ENCODE data around the gene BMPR2.
A peak's percentile ranks its signal among the peaks of the same experiment; 100 is the strongest.
"Not testable (repeated sequence)": the region's sequence is repeated elsewhere in the genome, so short reads cannot be mapped to it uniquely, and the experiment has no call there.

The BMPR2 gene

GRCh38 chr2:202442882-202443281 is 66.8 kb downstream of the BMPR2 start:
- intact Hi-C loops (cut with DNase I): no loop called here
- no peak for DNase-seq

DNA sequence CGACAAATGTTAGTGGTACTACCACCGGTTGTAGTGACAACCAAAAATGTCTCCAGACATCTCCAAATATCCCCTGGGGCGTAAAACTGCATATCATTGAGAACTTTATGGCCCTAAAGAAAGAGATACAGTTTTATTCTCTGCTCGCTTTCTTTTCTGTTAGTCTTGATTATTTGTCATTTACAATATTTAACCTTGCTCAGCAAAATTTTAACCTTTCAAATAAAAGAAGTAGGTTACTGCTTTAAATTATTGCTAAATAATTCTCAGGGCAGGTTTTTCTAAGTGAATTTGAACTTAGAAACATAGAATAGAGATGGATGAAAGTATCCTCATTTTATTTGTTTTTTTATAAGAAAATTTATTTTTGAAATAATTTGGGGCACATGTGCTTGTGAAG is 67.9 kb downstream of the BMPR2 start:
- intact Hi-C loops (cut with DNase I): no loop called here
- DNase-seq: no peak

- intact Hi-C loops (cut with DNase I): no loop called here
- DNase-seq: no peak
Measured at GRCh38 chr2:202449344-202449743, 73.2 kb downstream of the BMPR2 start.

GRCh38 chr2:202450785-202451184 is 74.7 kb downstream of the BMPR2 start:
- no peak for DNase-seq
- intact Hi-C loops (cut with DNase I): no loop called here

GRCh38 chr2:202452744-202453143 is 76.6 kb downstream of the BMPR2 start:
- no peak for DNase-seq
- intact Hi-C loops (cut with DNase I): no loop called here

GRCh38 chr2:202454536-202454935 is 78.4 kb downstream of the BMPR2 start:
- DNase-seq: no peak
- intact Hi-C loops (cut with DNase I): no loop called here

DNA sequence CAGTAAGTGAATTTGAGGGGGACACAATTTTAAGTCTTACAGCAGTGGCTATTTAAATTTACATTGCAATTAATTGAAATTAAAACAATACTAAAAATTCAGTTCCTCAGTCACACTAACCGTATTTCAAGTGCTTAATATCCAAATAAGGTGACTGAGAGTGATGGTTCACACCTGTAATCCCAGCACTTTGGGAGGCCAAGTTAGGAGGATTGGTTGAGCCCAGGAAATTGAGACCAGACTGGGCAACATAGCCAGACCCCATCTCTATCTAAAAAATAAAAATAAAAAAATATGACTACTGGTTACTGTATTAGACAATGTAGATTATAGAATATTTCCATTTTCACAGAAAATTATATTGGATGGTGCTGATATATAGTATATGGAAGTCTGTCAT is 79.0 kb downstream of the BMPR2 start:
- intact Hi-C loops (cut with DNase I): no loop called here

DNA sequence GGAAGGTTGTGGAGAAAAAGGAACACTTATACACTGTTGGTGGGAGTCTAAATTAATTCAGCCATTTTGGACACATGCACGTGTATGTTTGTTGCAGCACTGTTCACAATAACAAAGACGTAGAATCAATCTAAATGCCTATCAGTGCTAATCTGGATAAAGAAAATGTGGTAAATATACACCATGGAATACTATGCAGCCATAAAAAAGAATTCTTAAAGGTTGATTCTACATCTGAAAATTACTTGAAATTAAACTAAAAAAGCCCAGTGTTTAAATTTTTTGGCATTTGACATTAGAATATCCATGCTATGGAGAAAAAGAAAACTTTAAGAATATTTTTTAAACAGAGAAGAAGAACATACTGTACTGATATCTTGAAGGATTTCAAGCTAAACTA is 84.0 kb downstream of the BMPR2 start:
- intact Hi-C loops (cut with DNase I): no loop called here

More for the DNA sequence above, 79.0 kb downstream of the BMPR2 start:
- no peak for DNase-seq

DNA sequence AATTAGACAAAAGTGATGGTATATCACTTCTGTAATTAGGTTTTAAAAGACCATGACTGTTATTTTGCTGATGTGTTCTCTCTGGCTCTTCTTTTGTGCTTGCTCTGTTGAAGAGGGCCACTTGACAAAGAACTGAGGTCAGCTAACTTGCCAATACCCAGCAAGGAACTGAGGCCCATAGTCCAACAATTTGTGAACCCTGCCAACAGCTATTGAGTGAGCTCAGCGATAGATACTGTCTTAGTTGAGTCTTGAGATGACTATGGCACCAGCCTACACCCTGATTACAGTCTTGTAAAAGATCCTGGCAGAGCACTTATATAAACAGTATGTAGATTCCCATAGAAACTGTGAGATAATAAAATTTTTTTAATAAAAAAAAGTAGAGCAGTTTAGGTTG is 103.0 kb downstream of the BMPR2 start:
- DNase-seq: no peak
- intact Hi-C loops (cut with DNase I): no loop called here

More for the DNA sequence above, 84.0 kb downstream of the BMPR2 start:
- no peak for DNase-seq

DNA sequence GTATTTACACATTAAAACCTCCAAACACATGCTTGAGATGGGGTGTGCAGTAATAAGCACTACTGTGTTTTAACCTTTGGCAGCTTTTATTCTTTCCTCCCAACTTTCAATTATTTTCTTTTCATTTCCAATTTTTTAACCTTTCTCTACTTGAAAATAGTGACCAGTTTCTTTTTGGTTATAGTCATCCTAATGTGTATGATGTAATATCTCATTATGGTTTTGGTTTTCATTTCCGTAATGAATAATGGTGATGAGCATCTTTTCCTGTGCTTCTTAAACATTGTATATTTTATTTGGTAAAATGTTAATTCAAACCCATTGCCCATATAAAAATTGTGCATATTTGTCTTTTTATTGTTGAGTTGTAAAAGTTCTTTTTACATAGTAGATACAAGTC is 103.5 kb downstream of the BMPR2 start:
- DNase-seq: no peak
- intact Hi-C loops (cut with DNase I): no loop called here

- intact Hi-C loops (cut with DNase I): no loop called here
- no peak for DNase-seq
Measured at GRCh38 chr2:202486351-202486750, 110.2 kb downstream of the BMPR2 start.

DNA sequence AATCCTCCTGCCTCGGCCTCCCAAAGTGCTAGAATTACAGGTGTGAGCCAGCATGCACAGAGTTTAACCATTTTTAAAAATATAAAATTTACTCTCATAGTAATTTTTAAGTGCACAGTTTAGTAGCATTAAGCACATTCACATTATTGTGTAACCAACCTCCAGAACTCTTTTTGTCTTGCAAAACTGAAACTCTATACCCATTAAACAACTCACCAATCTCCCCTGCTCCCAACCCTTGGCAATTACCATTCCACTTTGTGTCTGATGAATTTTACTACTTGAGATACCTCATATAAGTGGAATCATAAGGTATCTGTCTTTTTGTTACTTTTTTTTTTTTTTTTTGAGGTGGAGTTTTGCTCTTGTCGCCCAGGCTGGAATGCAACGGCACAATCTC is 112.5 kb downstream of the BMPR2 start:
- intact Hi-C loops (cut with DNase I): no loop called here
- DNase-seq: no peak

- intact Hi-C loops (cut with DNase I): loop anchor here (5.0 kb wide), 1 partner anchor 113 kb away; the partner anchor contains the start of gene BMPR2
- no peak for DNase-seq
Measured at GRCh38 chr2:202490479-202490878, 114.4 kb downstream of the BMPR2 start.

DNA sequence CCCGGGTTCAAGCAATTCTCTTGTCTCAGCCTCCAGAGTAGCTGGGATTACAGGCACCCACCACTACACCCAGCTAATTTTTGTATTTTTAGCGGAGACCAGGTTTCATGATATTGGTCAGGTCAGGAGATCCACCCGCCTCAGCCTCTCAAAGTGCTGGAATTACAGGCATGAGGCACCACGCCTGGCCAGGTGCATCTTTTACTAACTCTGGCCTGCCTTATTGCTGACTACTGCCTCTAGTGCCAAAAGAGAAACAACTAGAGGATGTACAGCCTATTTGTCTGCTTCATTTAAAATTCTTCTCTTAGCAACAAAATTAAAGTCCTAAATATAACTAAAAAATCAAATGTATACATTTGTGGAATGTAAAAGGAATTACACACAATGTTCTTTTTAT is 115.4 kb downstream of the BMPR2 start:
- no peak for DNase-seq
- intact Hi-C loops (cut with DNase I): loop anchor here (5.0 kb wide), 1 partner anchor 114 kb away; the partner anchor contains the start of gene BMPR2

DNA sequence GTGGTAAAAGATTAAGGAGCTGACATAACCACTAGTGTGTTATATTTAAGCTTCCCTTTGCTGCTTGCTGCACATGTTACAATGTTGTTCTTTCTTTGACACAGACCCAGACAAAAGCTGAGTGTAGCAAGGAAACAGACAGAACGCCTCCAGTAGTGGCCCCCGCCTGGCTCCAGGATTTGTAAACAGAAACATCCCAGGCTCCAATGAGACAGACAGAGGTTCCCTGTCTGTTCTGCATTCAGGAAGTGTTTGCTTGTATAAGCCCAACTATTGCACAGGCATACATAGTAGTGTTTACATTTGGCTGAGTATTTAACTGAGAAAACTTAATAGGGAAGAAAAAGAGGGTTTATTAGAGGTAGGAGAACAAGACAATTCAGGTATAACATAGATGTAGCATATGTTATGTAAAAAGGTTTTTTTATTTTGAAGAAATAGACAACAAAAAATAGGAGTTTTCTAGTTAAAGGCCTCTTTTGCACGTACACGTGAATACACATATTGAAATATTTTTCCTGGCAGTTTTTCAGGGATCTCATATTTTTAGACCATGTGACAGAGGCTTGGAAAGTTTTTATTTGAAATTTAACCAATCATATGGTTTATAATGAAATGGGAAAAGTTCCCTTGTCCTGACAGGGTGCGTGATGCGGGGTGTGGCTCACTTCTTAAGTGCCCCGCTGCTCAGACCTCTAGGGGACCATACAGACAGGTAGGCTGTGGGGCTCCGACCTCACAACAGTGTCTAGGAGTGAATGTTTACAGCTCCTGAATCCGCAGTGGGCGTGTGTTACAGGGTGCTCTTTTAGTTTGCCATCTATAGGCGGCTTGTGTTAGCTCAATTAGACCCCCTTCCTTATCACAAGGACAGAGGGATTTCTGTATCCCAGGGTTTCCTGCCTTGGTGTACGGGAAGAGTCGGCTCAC is 118.4 kb downstream of the BMPR2 start:
- DNase-seq: peak in 9 of 10 donors; percentile 28 to 91 (median 52)
- intact Hi-C loops (cut with DNase I): loop anchor here (5.0 kb wide), 1 partner anchor 117 kb away; the partner anchor contains the start of gene BMPR2

- intact Hi-C loops (cut with DNase I): no loop called here
- peak in 1 of 10 donors; percentile 60 for DNase-seq
Measured at GRCh38 chr2:202495230-202495604, 119.1 kb downstream of the BMPR2 start.

GRCh38 chr2:202496835-202497472 is 120.8 kb downstream of the BMPR2 start:
- intact Hi-C loops (cut with DNase I); DNase-seq: not testable (repeated sequence)

DNA sequence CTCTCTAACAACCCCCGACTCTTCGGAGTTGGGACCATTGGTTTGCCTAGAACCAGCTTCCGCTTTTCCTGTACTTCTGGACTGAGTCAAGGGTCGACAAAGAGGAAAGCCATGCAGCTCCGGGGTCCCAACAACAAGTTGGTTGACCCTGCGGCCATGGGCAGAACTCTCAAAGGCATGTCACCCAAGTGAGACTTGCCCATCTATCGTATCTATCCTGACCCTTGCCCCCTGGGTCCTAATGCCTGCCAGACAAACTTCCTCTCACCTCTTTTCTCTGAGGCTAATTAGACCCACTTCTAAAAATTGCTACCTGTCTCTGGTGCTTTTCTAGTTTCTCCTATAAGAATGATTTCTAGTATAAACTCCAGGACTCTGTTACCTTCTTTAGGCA is 121.3 kb downstream of the BMPR2 start:
- intact Hi-C loops (cut with DNase I): not testable (repeated sequence)

DNA sequence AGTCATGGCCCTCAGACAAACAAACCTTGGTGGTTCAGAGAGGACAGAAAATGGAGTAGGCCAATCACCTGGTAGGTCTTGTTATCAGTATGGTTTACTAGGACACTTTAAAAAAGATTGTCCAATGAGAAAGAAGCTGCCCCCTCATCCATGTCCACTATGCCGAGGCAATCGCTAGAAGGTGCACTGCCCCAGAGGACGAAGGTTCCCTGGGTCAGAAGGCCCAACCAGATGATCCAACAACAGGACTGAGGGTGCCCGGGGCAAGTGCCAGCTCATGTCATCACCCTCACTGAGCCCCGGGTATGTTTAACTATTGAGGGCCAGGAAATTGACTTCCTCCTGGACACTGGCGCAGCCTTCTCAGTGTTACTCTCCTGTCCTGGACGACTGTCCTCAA is 123.7 kb downstream of the BMPR2 start:
- intact Hi-C loops (cut with DNase I): not testable (repeated sequence)

More for the DNA sequence above, 121.3 kb downstream of the BMPR2 start:
- DNase-seq: not testable (repeated sequence)

DNA sequence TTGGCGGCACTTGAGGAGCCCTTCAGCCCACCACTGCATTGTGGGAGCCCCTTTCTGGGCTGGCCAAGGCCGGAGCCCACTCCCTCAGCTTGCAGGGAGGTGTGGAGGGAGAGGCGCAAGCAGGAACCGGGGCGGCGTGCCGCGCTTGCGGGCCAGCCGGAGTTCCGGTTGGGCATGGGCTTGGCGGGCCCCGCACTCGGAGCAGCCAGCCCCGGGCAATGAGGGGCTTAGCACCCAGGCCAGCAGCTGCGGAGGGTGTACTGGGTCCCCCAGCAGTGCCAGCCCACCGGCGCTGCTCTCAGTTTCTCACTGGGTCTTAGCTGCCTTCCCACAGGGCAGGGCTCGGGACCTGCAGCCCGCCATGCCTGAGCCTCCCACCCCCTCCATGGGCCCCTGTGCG is 127.1 kb downstream of the BMPR2 start:
- intact Hi-C loops (cut with DNase I): not testable (repeated sequence)

More for the DNA sequence above, 123.7 kb downstream of the BMPR2 start:
- DNase-seq: not testable (repeated sequence)

DNA sequence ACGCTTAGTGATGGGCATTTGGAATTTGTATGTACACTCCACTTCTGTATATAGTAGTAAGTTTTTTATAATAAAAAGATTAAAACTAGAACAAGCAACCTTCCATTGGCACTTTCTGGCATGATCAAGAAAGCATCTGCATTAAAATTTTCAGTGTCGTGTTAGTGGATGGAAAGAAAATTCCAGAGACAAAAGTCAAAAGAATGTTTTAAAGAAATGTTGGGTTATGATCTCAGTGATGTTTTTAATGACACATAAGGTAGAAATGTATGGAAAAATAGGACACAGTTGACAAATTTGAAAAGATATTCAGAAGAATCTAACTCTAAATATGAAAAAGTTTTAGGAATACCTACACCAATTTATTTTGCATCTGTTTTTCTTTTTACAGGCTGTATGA is 132.6 kb downstream of the BMPR2 start:
- intact Hi-C loops (cut with DNase I): no loop called here
- DNase-seq: no peak

More for the DNA sequence above, 127.1 kb downstream of the BMPR2 start:
- not testable (repeated sequence) for DNase-seq
